Urothelium cell line (cell line): ENCODE measurements around the gene MPZL1.

Source experiments
- DNase-seq: peaks from one replicate; pipeline ENCODE4 v3.0.0; 2011; ENCODE audit warnings: low spot score, mixed read lengths
- FAIRE-seq: peaks from 2 replicates; lab custom pipeline; 2011; peaks lifted over from hg19 to GRCh38; lab: Jason Lieb, UNC

The MPZL1 gene

DNA sequence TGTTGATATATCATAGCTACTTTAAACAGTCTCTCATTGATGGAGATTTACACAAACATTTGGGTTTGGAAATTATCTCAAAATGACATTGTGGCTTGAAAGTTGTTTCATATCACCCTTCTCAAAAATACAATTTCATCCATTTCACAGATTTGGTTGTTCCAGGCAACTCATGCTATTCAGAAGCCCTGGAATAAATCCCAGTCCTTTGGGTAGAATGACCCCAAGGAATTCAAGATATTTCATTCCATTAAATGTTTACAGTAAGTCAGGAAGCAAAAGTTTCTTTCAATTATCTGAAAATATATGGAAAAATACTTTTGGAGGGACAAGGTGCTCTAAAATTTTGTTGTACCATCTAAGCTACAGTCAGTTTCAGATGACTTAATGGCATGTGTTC, 27.1 kb downstream of the MPZL1 start:
- DNase-seq (no peak), FAIRE-seq (no peak)

DNA sequence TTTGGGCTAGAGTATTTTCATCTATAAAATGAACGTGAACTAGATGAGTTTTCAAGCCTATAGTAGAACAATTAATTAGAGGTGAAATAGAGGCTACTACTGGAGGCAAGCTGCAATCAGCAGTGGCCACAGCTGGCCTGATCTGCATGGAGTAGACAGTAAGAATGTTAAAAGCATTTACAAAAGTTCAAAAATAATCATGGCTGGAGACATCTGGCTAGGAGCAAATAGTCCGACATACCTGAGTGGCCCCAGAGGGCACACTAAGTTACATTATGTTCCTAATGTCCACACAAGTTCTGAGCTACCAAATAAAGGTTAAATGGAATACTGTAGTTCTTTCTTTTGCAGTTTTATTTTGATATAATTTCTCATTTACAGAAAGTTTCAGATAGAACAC, 28.0 kb downstream of the MPZL1 start:
- no peak for FAIRE-seq
- DNase-seq: no peak

- DNase-seq (no peak), FAIRE-seq (no peak)
These were observed 28.9 kb downstream of the MPZL1 start for GRCh38 chr1:167750641-167751040.

DNA sequence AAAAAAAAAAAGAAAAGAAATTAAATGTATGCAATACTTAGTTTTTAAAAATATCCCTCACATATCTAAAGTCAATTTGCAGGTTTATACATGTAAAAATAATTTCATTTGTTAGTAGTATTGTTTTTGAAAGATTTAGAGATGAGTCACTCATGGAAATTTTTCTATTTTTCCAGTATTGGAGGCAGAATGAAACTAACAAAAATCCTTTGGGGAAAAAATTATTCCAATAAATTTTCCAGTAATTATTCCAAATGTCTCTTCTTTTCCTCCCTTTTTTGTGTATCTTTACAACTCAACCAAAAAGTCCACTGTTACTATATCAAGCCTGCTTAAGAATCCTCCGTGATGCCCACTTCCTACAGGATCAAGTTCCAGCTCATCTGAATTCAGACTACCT, 29.9 kb downstream of the MPZL1 start:
- FAIRE-seq (no peak), DNase-seq (no peak)

DNA sequence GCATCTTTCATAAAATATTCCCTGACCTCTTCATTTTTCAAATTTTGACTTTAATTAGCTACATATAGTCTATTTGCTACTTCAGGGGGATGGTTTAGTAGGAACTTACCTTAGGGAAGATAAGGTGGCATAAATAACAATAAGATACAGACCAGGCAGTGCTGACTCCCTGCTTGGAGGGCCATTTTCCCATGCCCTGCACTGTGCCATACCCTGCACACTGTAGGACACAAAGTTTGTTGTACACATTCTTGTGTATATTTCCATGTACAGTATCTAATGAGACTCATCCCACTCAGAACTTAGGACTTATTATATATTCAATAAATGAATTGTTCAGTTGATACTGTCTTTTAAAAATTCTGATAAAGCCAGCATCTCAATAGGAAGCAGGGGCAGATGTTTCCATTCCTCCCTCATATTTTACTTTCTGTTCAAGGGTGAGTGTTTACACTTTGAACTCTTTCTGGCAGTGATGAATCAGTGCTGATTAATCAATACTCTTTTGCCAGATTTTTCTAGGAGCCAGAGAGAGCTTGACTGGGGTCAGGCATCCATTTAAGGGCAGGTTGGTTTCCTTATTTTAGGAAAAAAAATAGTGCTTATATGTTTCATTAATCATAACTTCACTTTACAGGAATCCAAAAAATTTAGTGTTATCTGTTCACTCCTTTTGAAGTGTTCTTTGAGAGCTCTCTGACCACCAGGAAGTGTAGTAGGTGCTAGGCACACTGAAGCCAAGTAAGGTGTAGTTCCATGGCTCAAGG, 30.6 kb downstream of the MPZL1 start:
- FAIRE-seq (no peak), DNase-seq (no peak)

- DNase-seq (no peak), FAIRE-seq (no peak)
These were observed 33.9 kb downstream of the MPZL1 start for GRCh38 chr1:167755654-167756053.

GRCh38 chr1:167756730-167757405, 35.1 kb downstream of the MPZL1 start:
- DNase-seq: no peak
- no peak for FAIRE-seq

DNA sequence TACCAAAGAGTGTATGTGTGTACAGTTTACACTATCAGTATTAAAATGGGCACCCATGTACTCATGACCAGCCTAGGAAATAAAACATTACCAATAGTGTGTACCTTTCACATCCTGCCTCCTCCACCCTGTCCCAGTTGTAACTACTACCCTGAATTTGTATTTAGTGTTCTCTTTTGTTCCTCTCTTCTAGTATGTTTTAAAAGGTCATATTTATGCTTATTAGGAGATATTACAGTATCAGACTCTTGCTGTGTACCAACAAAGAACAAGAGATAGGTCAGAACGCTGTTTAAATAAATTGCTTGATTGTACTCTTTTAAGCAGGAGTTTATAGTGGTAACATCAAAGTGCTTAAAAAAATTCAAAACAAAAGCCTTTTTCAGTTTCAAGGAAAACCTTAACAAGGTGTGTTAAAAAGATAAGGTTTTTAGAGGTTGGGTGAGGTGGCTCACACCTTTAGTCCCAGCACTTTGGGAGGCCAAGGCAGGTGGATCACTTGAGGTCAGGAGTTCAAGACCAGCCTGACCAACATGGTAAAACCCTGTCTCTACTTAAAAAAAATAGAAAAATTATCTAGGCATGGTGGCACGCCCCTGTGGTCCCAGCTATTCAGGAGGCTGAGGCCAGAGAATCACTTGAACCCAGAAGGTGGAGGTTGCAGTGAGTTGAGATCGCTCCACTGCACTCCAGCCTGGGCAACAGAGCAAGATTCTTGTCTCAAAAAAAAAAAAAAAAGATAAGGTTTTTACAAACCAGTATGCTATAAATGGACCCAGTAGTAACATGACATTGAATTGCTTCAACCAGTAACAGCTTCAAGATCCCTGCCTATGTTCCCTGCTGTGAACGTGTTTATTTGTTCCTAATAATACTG, 35.9 kb downstream of the MPZL1 start:
- FAIRE-seq (no peak), DNase-seq (no peak)

DNA sequence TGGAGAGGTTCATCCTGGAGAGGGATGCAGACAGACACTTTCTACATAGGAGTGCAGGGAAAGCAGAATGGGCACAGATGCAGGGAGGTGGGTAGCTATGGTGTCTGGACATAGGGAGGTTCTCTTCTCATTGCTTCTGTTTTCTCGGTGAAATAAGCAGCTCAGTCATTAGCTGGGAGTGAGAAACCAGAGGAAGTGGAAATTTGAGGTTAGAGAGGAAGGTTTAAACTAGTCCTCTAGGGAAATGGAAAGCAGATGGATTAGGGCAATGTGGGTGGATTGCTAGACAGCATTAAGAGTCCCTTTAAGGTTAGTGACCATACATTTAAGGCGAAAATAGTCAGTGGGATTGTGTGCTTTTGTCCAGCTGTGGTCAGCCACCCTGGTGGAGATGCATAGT, 39.6 kb downstream of the MPZL1 start:
- FAIRE-seq (no peak), DNase-seq (no peak)

DNA sequence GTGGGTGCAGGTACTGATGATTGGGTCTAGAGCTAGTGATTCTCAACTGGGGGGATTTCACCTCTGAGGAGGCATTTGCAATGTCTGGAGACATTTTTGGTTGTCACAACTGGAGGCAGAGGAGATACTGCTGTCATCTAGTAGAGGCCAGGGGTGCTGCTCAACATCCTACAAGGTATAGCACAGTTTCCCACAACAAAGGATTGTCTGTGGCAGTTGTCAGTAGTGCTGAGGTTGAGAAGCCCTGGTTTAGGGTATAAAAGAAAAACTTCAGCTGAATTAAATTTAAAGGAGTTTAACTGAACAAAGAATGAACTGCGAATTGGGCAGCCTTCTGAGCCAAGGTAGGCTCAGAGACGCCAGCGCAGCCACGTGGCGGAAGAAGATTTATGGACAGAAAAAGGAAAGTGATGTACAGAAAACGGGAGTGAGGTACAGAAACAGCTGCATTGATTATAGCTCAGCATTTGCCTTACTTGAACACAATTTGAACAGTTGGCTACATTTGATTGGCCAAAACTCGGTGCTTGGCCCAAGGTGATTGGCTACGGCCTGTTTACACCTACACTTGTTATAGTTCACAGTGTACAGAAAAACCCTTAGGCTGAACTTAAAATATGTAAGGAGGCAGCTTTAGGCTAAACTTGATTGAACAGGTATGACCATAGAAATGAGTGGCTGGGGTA, 40.4 kb downstream of the MPZL1 start:
- FAIRE-seq (no peak), DNase-seq (no peak)

DNA sequence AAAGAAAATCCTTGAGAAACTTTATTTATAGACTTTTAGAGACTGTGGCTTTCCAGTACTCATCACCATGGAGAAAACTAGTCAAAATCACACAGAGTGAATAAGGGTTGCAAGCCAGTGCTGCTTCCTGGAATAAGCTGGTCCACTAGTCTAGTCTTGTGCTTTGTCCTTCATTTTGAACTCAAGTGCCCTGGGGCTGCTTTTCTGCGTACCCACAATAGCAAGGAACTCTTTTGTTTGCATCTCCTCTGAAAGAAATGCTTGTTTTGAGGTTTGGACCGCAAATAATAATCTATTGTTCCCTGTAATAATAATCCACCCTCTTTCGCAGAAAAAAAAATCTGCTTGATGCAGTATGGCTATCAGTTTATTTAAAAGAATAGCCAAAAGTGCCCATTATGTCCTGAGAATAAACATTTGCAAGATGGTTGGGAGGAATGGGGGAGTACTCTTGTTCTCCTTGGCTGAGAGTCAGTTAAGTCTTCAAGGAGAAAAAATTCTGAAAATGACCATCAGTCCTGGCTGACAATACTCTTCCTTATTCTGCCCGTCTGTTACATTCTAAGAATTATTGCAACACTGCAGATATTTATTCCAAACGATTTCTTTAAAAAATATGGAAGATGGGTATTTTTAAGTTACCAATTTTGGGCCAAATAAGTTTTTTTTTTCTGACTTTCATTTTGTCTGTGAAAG, 41.9 kb downstream of the MPZL1 start:
- no peak for FAIRE-seq
- DNase-seq: no peak

DNA sequence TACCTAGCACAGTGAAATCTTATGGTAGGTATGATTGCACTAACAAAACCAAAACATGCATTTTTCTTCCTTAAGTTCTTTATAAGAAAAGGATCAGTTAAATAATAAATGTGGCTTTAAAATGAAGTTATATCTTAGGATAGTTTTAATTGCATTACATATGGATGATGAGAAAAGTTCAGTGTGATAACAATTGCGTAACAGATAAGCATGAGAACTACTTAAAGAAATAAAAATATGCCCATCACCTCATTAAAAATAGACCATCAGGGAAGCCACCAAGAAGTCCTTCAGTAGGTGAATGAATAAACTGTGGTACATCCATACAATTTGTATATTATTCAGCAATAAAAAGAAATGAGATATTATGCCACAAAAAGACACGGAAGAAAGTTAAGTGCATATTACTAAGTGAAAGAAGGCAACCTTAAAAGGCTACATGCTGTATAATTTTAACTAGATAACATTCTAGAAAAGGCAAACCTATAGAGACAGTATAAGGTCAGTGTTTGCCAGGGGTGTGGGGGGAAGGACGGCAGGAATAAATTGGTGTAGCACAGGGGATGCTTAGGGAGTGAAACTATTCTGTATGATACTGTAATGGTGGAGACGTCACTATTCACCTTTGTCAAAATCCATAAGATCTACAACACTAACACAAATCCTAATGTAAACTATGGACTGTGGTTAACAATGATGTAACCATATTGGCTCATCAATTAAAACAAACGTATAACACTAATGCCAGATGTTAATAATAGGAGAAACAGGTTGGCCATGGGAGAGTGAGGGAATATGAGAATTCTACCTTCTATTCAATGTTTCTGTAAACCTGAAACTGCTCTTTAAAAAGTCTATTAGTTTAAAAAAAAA, 42.9 kb downstream of the MPZL1 start:
- no peak for FAIRE-seq

DNA sequence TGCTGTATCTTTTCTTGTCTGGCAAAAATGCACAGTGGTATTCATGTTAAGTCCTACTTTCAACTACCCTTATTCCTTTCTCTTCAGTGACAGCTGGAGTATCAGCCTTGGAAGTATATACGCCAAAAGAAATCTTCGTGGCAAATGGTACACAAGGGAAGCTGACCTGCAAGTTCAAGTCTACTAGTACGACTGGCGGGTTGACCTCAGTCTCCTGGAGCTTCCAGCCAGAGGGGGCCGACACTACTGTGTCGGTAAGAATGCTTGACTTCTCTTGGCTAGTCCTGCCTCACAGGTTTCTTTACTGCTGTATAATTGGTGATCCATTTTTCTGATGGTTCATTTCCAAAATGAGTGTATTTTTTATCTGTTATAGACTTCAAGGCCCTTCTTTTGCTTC, 43.7 kb downstream of the MPZL1 start:
- DNase-seq (no peak), FAIRE-seq (no peak)

More for the DNA sequence above, 42.9 kb downstream of the MPZL1 start:
- no peak for DNase-seq

DNA sequence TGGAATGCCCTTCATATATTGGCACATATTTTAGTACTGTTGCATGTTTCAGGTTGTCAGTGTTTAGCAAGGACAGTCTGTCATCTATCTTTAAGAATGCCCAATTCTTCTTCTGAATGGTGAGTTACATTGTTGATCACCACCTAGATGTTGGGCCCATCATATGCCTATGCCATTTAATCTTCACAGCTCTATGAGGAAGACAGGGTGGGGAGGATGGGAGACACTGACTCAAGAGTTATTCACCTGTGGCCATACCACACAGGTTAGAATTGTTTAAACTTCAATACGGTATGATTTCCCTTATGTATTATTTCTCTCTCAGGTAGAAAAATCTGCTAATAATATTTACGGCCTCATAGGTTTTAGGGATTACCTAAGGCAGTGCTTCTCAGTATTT, 44.8 kb downstream of the MPZL1 start:
- no peak for FAIRE-seq
- DNase-seq: no peak

GRCh38 chr1:167767761-167768160, 46.0 kb downstream of the MPZL1 start:
- FAIRE-seq (no peak), DNase-seq (no peak)

DNA sequence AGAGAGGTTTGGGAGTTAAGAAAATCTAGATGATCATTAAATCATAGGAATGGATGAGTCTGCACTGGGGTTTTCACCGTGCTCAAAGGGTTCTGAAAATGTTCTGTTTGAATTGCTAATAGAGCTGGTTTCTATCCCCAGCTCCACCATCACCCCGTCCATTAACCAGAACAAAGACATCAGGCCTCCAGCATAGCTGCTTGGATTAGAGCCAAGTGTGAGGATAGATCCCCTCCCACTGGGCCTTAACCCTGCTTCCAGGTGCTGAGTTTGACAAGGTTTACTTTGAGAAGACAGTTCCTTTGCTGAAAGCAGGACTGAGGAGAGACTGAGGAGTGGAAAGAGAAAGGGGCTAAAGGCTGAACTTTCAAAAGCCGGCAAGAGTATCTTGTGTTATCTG, 48.3 kb downstream of the MPZL1 start:
- DNase-seq: no peak
- FAIRE-seq: no peak

- DNase-seq: no peak
- FAIRE-seq: no peak
These were observed 50.7 kb downstream of the MPZL1 start for GRCh38 chr1:167772436-167772835.

GRCh38 chr1:167773516-167773915, 51.7 kb downstream of the MPZL1 start:
- DNase-seq (no peak), FAIRE-seq (no peak)

DNA sequence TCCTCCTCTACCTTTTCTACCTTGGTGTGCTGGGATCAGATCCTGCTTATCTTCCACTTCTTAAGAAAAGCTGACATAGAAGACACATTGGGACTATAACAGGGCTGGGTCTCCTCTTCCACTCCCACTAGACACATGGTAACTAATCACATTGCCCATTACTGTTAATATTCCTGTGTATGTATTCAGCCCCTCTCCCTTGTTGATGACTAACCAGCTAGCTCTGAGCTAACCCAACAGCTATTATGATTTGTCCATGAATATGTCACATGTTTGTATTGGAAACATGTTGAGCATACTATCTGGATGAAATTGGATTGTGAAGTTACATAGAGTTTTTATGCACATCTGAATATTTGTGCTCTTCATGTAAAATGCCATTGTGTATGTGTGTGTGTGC, 52.9 kb downstream of the MPZL1 start:
- DNase-seq (no peak), FAIRE-seq (no peak)

GRCh38 chr1:167775178-167775577, 53.4 kb downstream of the MPZL1 start:
- FAIRE-seq: no peak
- DNase-seq: no peak
